Measurements from ENCODE around the gene PLEKHA1. TPM values are rescaled to one million over a fixed set of nuclear protein-coding genes. Genes with fewer than 3 reads are reported as not detected.

The PLEKHA1 gene
- total RNA-seq, 1 donor from 2014 or later, result 50.4 TPM

DNA sequence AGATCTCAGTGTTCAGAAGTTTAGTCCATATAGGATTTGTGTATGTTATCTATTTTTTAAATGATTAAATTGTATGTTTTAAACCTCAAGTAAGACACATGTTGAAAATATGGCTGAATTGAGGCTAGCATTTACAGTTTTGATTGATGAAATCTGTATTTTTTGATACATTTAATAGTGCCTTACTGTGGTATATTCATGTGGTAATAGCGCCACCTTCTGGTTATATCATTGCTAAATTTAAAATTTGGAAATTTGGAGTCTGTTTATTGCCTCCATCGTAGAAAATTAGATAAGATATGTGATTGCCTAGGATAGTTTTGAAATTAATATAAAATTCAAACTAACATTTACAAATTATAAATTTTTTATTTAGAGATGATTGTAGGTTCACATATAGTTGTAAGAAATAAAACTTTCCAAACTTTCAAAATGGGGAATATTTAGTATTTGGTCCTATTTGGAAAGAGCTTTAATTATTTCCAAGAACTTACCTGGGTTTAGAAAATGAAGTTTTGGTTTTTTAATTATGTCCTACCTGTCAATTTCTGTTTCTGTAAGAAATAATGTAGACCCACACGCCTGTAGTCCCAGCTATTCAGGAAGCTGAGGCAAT lies 60.8 kb downstream of the PLEKHA1 start:
- Histone ChIP-seq H3K27me3 (ENCODE audit: low read depth) (no peaks in the 10 kb centered on the region), H3K9me3 (replicated peaks) (peaks cover 9% of the 10 kb centered on the region), H3K27ac (replicated peaks) (no peak overlapping the region), H3K36me3 (peaks cover 27% of the 10 kb centered on the region), H3K4me3 (no peak overlapping the region), H3K4me1 (no peaks in the 10 kb centered on the region)
- DNase-seq, result no peak
- TF ChIP-seq, protein P1, sequence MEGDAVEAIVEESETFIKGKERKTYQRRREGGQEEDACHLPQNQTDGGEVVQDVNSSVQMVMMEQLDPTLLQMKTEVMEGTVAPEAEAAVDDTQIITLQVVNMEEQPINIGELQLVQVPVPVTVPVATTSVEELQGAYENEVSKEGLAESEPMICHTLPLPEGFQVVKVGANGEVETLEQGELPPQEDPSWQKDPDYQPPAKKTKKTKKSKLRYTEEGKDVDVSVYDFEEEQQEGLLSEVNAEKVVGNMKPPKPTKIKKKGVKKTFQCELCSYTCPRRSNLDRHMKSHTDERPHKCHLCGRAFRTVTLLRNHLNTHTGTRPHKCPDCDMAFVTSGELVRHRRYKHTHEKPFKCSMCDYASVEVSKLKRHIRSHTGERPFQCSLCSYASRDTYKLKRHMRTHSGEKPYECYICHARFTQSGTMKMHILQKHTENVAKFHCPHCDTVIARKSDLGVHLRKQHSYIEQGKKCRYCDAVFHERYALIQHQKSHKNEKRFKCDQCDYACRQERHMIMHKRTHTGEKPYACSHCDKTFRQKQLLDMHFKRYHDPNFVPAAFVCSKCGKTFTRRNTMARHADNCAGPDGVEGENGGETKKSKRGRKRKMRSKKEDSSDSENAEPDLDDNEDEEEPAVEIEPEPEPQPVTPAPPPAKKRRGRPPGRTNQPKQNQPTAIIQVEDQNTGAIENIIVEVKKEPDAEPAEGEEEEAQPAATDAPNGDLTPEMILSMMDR (IDR thresholded peaks at IDR 0.05; ENCODE audit: borderline replicate concordance), result peak; percentile 74
- intact Hi-C loops (cut with micrococcal nuclease), result loop anchor here (2.0 to 5.0 kb wide), 2 partner anchors 93 to 137 kb away; no protein-coding TSS in a partner anchor

DNA sequence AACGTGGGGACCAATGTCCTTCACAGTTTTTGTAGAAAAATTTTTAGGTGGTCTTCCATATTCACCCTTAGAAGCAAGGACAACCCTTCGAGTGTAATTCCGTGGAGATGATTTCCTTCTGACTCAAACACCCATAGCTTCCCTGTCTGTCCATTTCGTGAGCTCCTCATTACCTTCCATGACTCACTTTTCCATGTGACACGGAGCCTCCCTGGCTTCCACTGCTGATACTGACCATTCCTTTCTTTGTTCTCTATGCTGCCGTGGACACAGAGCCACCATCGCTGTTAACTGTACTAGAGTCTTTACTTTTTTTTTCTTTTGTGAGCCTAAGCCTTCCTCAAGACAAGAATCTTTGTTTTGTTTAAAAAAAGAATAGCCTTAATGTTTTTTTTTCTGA lies 67.5 kb downstream of the PLEKHA1 start:
- intact Hi-C loops (cut with micrococcal nuclease), result loop anchor here (10.0 kb wide), 1 partner anchor 113 kb away; no protein-coding TSS in a partner anchor
- TF ChIP-seq, protein P1 (IDR thresholded peaks at IDR 0.05; ENCODE audit: borderline replicate concordance), result no peak
- Histone ChIP-seq H3K27me3 (ENCODE audit: low read depth) (no peaks in the 10 kb centered on the region), H3K4me3 (no peak overlapping the region), H3K4me1 (peaks cover 13% of the 10 kb centered on the region), H3K36me3 (no peaks in the 10 kb centered on the region), H3K9me3 (replicated peaks) (peaks cover 9% of the 10 kb centered on the region), H3K27ac (replicated peaks) (no peak overlapping the region)
- DNase-seq, result no peak

DNA sequence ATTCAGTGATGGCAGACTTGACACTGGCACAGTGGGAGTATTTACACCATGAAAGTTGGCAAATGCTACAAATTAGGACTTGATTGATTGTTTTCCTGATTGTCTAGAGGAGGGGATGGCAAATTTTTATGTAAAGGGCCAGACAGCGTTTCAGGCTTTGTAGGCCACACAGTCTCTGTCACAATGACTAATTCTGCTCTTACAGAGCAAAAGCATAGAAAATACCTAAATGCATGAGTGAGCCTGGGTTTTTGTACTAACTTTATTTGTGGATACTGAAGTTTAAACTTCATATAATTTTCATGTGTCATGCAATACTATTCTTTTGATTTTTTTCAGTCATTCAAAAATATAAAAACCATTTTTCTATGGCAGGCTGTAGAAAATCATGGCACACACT lies 71.0 kb downstream of the PLEKHA1 start:
- DNase-seq, result no peak
- H3K27me3 ChIP-seq (ENCODE audit: low read depth), result no peaks in the 10 kb centered on the region
- intact Hi-C loops (cut with micrococcal nuclease), result loop anchor here (10.0 kb wide), 1 partner anchor 109 kb away; no protein-coding TSS in a partner anchor
- H3K4me1 ChIP-seq, result peaks cover 40% of the 10 kb centered on the region
- H3K9me3 ChIP-seq (replicated peaks), result no peaks in the 10 kb centered on the region
- no peaks in the 10 kb centered on the region for H3K36me3 ChIP-seq
- TF ChIP-seq, protein P1 (IDR thresholded peaks at IDR 0.05; ENCODE audit: borderline replicate concordance), result no peak
- H3K27ac ChIP-seq (replicated peaks), result no peak overlapping the region
- no peak overlapping the region for H3K4me3 ChIP-seq

DNA sequence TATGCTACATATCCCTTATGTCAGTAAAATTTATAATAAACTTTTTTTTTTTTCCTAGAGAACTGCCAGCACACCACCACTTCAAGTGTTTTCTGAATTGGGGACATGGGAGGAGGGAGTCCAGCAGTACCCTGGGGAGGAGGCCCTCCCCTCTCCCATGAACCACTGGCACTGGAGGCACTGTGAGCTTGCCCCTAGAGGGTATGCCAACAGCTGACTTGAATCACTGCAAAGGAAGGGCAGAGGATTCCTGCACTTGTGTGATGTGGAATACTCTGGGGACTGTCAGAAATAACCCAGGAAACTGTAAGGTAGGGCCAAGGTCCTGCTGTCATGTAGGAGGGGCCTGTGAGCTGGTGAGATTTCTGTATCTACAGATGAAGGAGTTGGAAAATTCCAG lies 71.4 kb downstream of the PLEKHA1 start:
- H3K4me3 ChIP-seq, result no peak overlapping the region
- no peaks in the 10 kb centered on the region for H3K36me3 ChIP-seq
- H3K27ac ChIP-seq (replicated peaks), result peak overlapping the region; percentile 11
- TF ChIP-seq, protein P1 (IDR thresholded peaks at IDR 0.05; ENCODE audit: borderline replicate concordance), result no peak
- intact Hi-C loops (cut with micrococcal nuclease), result loop anchor here (10.0 kb wide), 1 partner anchor 109 kb away; no protein-coding TSS in a partner anchor
- H3K9me3 ChIP-seq (replicated peaks), result no peaks in the 10 kb centered on the region
- no peaks in the 10 kb centered on the region for H3K27me3 ChIP-seq (ENCODE audit: low read depth)
- no peak for DNase-seq
- H3K4me1 ChIP-seq, result peaks cover 45% of the 10 kb centered on the region

DNA sequence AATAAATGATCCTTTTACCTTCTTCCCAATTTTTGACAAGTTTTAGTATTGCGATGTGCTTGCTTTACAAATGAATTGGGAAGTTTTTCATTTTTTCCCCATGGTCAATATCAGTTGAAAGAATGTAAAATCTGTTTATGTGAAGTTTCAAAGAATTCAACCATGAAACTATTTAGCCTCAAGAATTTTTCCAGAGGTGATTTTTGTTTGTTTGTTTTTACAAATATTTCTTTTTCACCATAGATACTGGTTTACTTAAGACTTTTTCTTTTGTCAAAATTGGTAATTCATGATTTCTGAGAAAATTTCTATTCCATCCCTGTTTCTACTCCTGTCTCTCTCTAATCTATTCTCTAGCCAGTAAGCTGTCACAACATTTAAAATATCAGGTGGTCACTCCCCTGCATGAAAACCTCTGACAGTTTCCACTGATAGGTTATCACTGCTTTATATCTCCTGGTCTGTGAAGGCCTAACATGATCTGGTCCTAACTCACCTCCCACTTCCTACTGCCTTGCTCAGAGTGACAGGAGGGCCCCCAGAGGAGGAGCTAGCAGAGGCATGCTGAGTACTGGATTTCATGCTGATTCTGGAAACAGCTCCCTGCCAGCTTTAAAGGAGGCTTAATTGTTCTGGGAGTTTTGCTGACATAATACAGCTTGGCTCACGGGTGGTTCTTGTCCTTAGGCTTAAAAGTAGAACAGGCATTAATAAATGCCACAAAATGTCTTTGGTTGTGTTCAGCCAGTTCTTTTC lies 72.3 kb downstream of the PLEKHA1 start:
- peak overlapping the region; percentile 31 for H3K27ac ChIP-seq (replicated peaks)
- intact Hi-C loops (cut with micrococcal nuclease), result loop anchor here (10.0 kb wide), 1 partner anchor 108 kb away; no protein-coding TSS in a partner anchor
- TF ChIP-seq, protein P1 (IDR thresholded peaks at IDR 0.05; ENCODE audit: borderline replicate concordance), result no peak

More for the DNA sequence above, 72.3 kb downstream of the PLEKHA1 start:
- Histone ChIP-seq H3K36me3 (no peaks in the 10 kb centered on the region), H3K27me3 (ENCODE audit: low read depth) (no peaks in the 10 kb centered on the region), H3K4me3 (no peak overlapping the region), H3K4me1 (peaks cover 47% of the 10 kb centered on the region), H3K9me3 (replicated peaks) (no peaks in the 10 kb centered on the region)
- no peak for DNase-seq
